Heart right ventricle (tissue), 16 donors: ENCODE measurements around the gene RASL12. TPM values are rescaled to one million over a fixed set of nuclear protein-coding genes. Genes with fewer than 3 reads are reported as not detected.
"Not testable (repeated sequence)": the region's sequence is repeated elsewhere in the genome, so short reads cannot be mapped to it uniquely, and the experiment has no call there.

Experiments
- ATAC-seq, 8 donors: fragments of 200-7000 bp; cut with Tn5 transposase; one replicate each; pipeline ENCODE4 v1.9.1; 2020; ENCODE audit warnings: mild to moderate bottlenecking in 8 of 8, moderate library complexity in 8 of 8, moderate number of reproducible peaks in 1 of 8
- DNase-seq, 2 donors: peaks; one replicate each; pipeline ENCODE4 v3.0.0-alpha.2; 2020
- H3K27ac ChIP-seq, 10 donors: fragments of 200-600 bp; sonication (generic) in 2 of 10; one replicate each; pipeline versions ENCODE4 v1.5.0 to v1.8.0; 2020 to 2022; ENCODE audit warnings: mild to moderate bottlenecking in 3 of 10
- H3K27me3 ChIP-seq, 7 donors: fragments of 200-600 bp; one replicate each; pipeline ENCODE4 v1.8.0; 2021 to 2022; ENCODE audit warnings: mild to moderate bottlenecking in 2 of 7
- H3K36me3 ChIP-seq, 9 donors: fragments of 200-600 bp; sonication (generic) in 1 of 9; one replicate each; pipeline versions ENCODE4 v1.5.0 to v1.8.0; 2020 to 2022; ENCODE audit warnings: mild to moderate bottlenecking in 2 of 9
- H3K4me1 ChIP-seq, 9 donors: fragments of 200-600 bp; sonication (generic) in 1 of 9; one replicate each; pipeline versions ENCODE4 v1.5.0 to v1.8.0; 2020 to 2022; ENCODE audit warnings: mild to moderate bottlenecking in 4 of 9
- H3K4me3 ChIP-seq, 10 donors: fragments of 200-600 bp; sonication (generic) in 2 of 10; one replicate each; pipeline versions ENCODE4 v1.5.0 to v1.8.0; 2020 to 2022; ENCODE audit warnings: mild to moderate bottlenecking in 7 of 10, moderate library complexity in 2 of 10
- H3K9me3 ChIP-seq, 11 donors: fragments of 200-600 bp in 10 of 11; sonication (generic) in 2 of 11; one replicate each; pipeline versions ENCODE4 v1.5.0 to v1.8.0; 2013 to 2022; ENCODE audit warnings: mild to moderate bottlenecking in 2 of 11, control low read depth in 1 of 11, moderate library complexity in 1 of 11
- CTCF ChIP-seq, 9 donors: fragments of 200-600 bp; sonication (generic) in 2 of 9; IDR thresholded peaks; one replicate each; pipeline versions ENCODE4 v1.5.0 to v1.8.0; 2021 to 2022; ENCODE audit warnings: antibody characterized with exemption in 9 of 9, mild to moderate bottlenecking in 5 of 9, moderate library complexity in 1 of 9
- WGBS, 2 donors: extraction: QIAGEN DNeasy Blood & Tissue Kit; methylation state at CpG; one replicate each; pipeline ENCODE4 v1.1.7; 2013; ENCODE audit warnings: inconsistent platforms in 1 of 2; 5-methylcytosine and 5-hydroxymethylcytosine counted together
- intact Hi-C, 10 donors: fragments of 100-400 bp; cut with DNase I; formaldehyde crosslinking; loops; one replicate each; pipeline versions ENCODE4 v1.11.1 to v1.14.2; 2022
- polyA plus RNA-seq, 2 donors: library from polyadenylated mRNA; stranded (reverse); fragments of 200-250 nt; gene quantifications; one replicate each; pipeline ENCODE4 v1.2.3, GENCODE V29; 2013
- total RNA-seq, 10 donors: library from RNA; stranded (reverse); fragmentation: NEBNext Ultra II Directional in 3 of 10; extraction: Animal tissue kit (Norgen Biotek cat#: 25700) in 3 of 10; gene quantifications; one replicate each; pipeline versions ENCODE4 v1.2.1 to v1.2.4, GENCODE V29; 2021 to 2023
- donor health status: Arrhythmogenic right ventricular cardiomyopathy.
- donor health status: ischemic (EF 13 %, LVEDD 7.1; RV severe dilation, severe dysfunction).
- donor health status: healthy with polysubstance abuse.
- donor health status: DM: no; HTN: yes; CAD: no.
- donor health status: DM: no; HTN: no; CAD: no.
- donor health status: ischemic (EF 25% LVEDD 6.9; RV normal size, moderate dysfunction).
- donor health status: ischemic (EF 25% LVEDD 5.7; RV mildly dilated, moderate dysfunction).
- donor health status: healthy.
- donor health status: DM: yes; HTN: yes; CAD: no.
- donor health status: Ischemic cardiomyopathy.
- donor health status: ischemic (EF 35%, LVEDD 5.7; RV mildly dilated, moderate dysfunction).
- donor health status: nonischemic (EF 11% LVEDD 7.7; RV severe dilation, severe dysfunction).
- donor health status: DM: yes; HTN: yes; CAD: no.
- donor health status: PGD.
- donor health status: ischemic (EF 29% LVEDD 5.4; RV normal size, mild dysfunction).
- donor health status: nonischemic (EF 23%, LVEDD 6.1; RV moderate dilation, normal function).

RASL12 gene
- total and polyA plus RNA-seq, 12 donors, result 4.4 to 20.1 (median 12.9) TPM

- peak overlapping the region in 1 of 10 donors; percentile 17 for H3K27ac ChIP-seq
These were observed 27.4 kb upstream of the RASL12 start for GRCh38 chr15:65095011-65095746.

GRCh38 chr15:65094294-65094995 is 26.7 kb upstream of the RASL12 start:
- ATAC-seq, result peak in 7 of 8 donors; percentile 14 to 84 (median 51)
- Histone ChIP-seq H3K36me3 (peaks cover 0 to 31% (median 8%) of the 10 kb centered on the region in 9 donors), H3K27ac (peak overlapping the region in 2 of 10 donors; percentile 17 to 25), H3K27me3 (no peaks in the 10 kb centered on the region), H3K9me3 (no peaks in the 10 kb centered on the region), H3K4me1 (peaks cover 0 to 36% (median 9%) of the 10 kb centered on the region in 9 donors), H3K4me3 (no peak overlapping the region)
- DNase-seq, result no peak
- 66 to 78% methylated on average over 14 of the region's 14 CpGs for whole genome bisulfite sequencing, 2 donors
- TF ChIP-seq CTCF (IDR thresholded peaks at IDR 0.05), result no peak
- intact Hi-C loops, result no loop called here

More at GRCh38 chr15:65095011-65095746, 27.4 kb upstream of the RASL12 start:
- Histone ChIP-seq H3K9me3 (no peaks in the 10 kb centered on the region), H3K36me3 (peaks cover 0 to 38% (median 9%) of the 10 kb centered on the region in 9 donors), H3K4me3 (no peak overlapping the region), H3K4me1 (peaks cover 0 to 29% (median 8%) of the 10 kb centered on the region in 9 donors), H3K27me3 (no peaks in the 10 kb centered on the region)
- intact Hi-C loops, result loop anchor here in 1 of 10 donors (5.0 kb wide), 1 partner anchor 38 kb away; no protein-coding TSS in a partner anchor
- no peak for TF ChIP-seq CTCF (IDR thresholded peaks at IDR 0.05)
- WGBS, 2 donors, result 70 to 82% methylated on average over 5 of the region's 5 CpGs
- DNase-seq, result no peak
- ATAC-seq, result peak in 2 of 8 donors; percentile 8 to 18

DNA sequence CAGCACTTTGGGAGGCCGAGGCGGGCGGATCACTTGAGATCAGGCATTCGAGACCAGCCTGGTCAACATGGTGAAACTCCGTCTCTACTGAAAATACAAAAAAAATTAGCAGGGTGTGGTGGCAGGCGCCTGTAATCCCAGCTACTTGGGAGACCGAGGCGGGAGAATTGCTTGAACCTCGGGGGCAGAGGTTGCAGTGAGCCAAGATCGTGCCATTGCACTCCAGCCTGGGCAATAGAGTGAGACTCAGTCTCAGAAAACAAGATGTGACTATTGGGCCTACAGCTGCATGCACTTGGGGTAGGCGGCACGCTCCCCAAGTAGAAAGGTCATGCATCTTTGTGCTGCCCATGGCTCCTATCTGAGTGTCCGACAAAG is 26.0 kb upstream of the RASL12 start:
- H3K27me3 ChIP-seq, H3K4me3 ChIP-seq, intact Hi-C loops, ATAC-seq, DNase-seq, H3K27ac ChIP-seq, H3K9me3 ChIP-seq: not testable (repeated sequence)
- Histone ChIP-seq H3K4me1 (peaks cover under 1 to 43% (median 15%) of the 10 kb centered on the region in 9 donors), H3K36me3 (peaks cover 0 to 24% (median 2%) of the 10 kb centered on the region in 9 donors)
- WGBS, 2 donors, result 92 to 95% methylated on average over 13 of the region's 13 CpGs

DNA sequence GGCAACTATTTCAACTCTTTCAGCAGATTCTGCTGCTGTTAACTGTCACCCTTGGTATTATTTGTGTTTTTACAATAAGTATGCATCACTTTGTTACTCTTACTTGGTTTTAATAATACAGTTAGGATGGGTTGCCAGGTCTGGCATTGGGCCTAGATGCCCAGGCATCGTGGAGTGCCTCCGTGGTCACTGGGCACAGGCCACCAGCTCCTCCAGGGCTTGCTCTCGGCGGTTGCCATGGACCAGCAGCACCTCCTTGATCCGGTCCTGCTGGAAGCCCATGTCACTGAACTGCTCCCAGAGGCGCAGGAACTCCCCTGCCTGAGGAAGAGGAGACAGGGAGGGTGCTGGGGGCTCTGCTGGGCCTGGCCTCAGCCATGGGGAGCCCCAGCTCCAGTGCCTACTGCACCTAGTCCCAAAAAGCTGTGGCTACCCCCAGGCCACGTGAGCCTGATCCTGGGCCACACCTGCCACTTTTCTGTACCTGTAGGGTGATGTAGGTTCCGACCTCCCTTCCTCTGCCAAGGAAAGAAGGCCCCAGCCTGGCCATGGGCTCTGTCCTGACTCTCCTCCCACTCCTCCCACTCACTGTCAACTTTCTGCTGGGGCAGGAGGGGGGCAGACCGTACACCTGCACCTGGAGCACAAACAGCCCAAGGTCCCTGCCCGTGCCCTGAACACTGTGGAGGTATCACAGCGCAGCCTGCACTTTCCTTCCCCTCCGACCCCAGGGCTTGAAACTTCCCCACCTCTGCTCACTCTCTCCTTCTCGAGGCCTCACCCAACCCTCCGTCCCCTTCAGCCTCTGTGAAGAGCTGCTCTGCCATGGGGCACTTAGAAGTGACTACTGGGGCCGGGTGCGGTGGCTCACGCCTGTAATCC is 25.4 kb upstream of the RASL12 start:
- 89 to 92% methylated on average over 17 of the region's 17 CpGs for WGBS, 2 donors
- no peak for TF ChIP-seq CTCF (IDR thresholded peaks at IDR 0.05)
- DNase-seq (no peak), ATAC-seq (no peak)
- Histone ChIP-seq H3K4me1 (peaks cover 6 to 49% (median 21%) of the 10 kb centered on the region in 9 donors), H3K4me3 (no peak overlapping the region), H3K9me3 (no peaks in the 10 kb centered on the region), H3K36me3 (peaks cover 0 to 18% (median 0%) of the 10 kb centered on the region in 9 donors), H3K27ac (peak overlapping the region in 1 of 10 donors; percentile 24), H3K27me3 (no peaks in the 10 kb centered on the region)
- intact Hi-C loops, result no loop called here
